GM23338 (cell line): ENCODE results near the gene NR2C1. TPM values are rescaled to one million over a fixed set of nuclear protein-coding genes. Genes with fewer than 3 reads are reported as not detected.

Source experiments
- ATAC-seq: fragments of 200-7000 bp; cut with Tn5 transposase; 3 replicates; pipeline ENCODE4 v1.9.1; 2020
- DNase-seq: peaks from one replicate; pipeline ENCODE4 v3.0.0-alpha.2; 2015; ENCODE audit warnings: low spot score
- H2AFZ ChIP-seq: fragments of 200-600 bp; sonication (generic); 2 replicates; pipeline ENCODE4 v1.8.0; 2016; ENCODE audit warnings: antibody characterized with exemption, mild to moderate bottlenecking, moderate library complexity
- H3F3A ChIP-seq: fragments of 200-600 bp; sonication (generic); replicated peaks from 2 replicates; pipeline ENCODE4 v1.8.0; 2017; ENCODE audit warnings: antibody characterized with exemption, mixed run types, low read depth
- H3K27ac ChIP-seq: fragments of 200-600 bp; sonication (generic); 2 replicates; pipeline ENCODE4 v1.6.1; 2016; ENCODE audit warnings: low read depth
- H3K27me3 ChIP-seq: fragments of 200-600 bp; sonication (generic); 2 replicates; pipeline ENCODE4 v1.8.0; 2016; ENCODE audit warnings: mild to moderate bottlenecking, mixed run types, moderate library complexity; ENCODE audit not compliant: insufficient read depth
- H3K36me3 ChIP-seq: fragments of 200-600 bp; sonication (generic); 2 replicates; pipeline ENCODE4 v1.8.0; 2016; ENCODE audit warnings: mild to moderate bottlenecking; ENCODE audit not compliant: insufficient read depth
- H3K4me1 ChIP-seq: fragments of 200-600 bp; sonication (generic); 2 replicates; pipeline ENCODE4 v1.8.0; 2016; ENCODE audit warnings: mild to moderate bottlenecking, moderate library complexity; ENCODE audit not compliant: insufficient read depth
- H3K4me2 ChIP-seq: fragments of 200-600 bp; sonication (generic); 2 replicates; pipeline ENCODE4 v1.7.1; 2017; ENCODE audit warnings: mixed run types
- H3K4me3 ChIP-seq: fragments of 200-600 bp; sonication (generic); 2 replicates; pipeline ENCODE4 v1.6.1; 2016; ENCODE audit warnings: mixed run types
- H3K79me2 ChIP-seq: fragments of 200-600 bp; sonication (generic); replicated peaks from 2 replicates; pipeline ENCODE4 v1.8.0; 2017; ENCODE audit warnings: mild to moderate bottlenecking; ENCODE audit not compliant: insufficient read depth
- H3K9me2 ChIP-seq: fragments of 200-600 bp; sonication (generic); 2 replicates; pipeline ENCODE4 v1.8.0; 2017; ENCODE audit not compliant: insufficient read depth
- H4K20me1 ChIP-seq: fragments of 200-600 bp; sonication (generic); replicated peaks from 2 replicates; pipeline ENCODE4 v1.8.0; 2017; ENCODE audit warnings: mild to moderate bottlenecking; ENCODE audit not compliant: insufficient read depth
- H3K27ac Mint-ChIP-seq: 2 replicates; pipeline ENCODE4 v1.8.0; 2020; ENCODE audit warnings: inconsistent platforms, mild to moderate bottlenecking, moderate library complexity, mixed read lengths
- H3K27me3 Mint-ChIP-seq: 3 replicates; pipeline ENCODE4 v1.8.0; 2022; ENCODE audit warnings: low read depth, mild to moderate bottlenecking, moderate library complexity, mixed read lengths, inconsistent platforms; ENCODE audit not compliant: insufficient read depth, poor library complexity
- H3K36me3 Mint-ChIP-seq: 3 replicates; pipeline ENCODE4 v1.8.0; 2021; ENCODE audit warnings: low read depth, mild to moderate bottlenecking, inconsistent platforms, moderate library complexity, mixed read lengths
- H3K4me1 Mint-ChIP-seq: 3 replicates; pipeline ENCODE4 v1.8.0; 2020; ENCODE audit warnings: mild to moderate bottlenecking, inconsistent platforms, mixed read lengths
- H3K4me3 Mint-ChIP-seq: 3 replicates; pipeline ENCODE4 v1.8.0; 2021; ENCODE audit warnings: moderate library complexity, mild to moderate bottlenecking, inconsistent platforms, mixed read lengths
- H3K9me3 Mint-ChIP-seq: 3 replicates; pipeline ENCODE4 v1.8.0; 2020; ENCODE audit warnings: moderate library complexity, mild to moderate bottlenecking, inconsistent platforms, mixed read lengths
- CREB1 ChIP-seq: fragments of 250-450 bp; sonication (Bioruptor Pico); IDR thresholded peaks from 2 replicates; pipeline ENCODE4 v1.5.0; 2020; ENCODE audit warnings: low read depth, mild to moderate bottlenecking, moderate library complexity
- CTCF ChIP-seq, 2 experiments: fragments of 200-600 bp in 1 of 2; sonication (generic) in 1 of 2; conservative IDR thresholded peaks; 2 replicates each; pipeline versions ENCODE4 v1.5.1 to v1.6.1; 2016 to 2017; ENCODE audit warnings: antibody characterized with exemption in 2 of 2, low read depth in 2 of 2, mild to moderate bottlenecking in 2 of 2, moderate library complexity in 1 of 2
- ETS1 ChIP-seq: IDR thresholded peaks from 2 replicates; pipeline ENCODE4 v1.6.1; 2016; ENCODE audit warnings: antibody characterized with exemption
- EZH2 ChIP-seq: fragments of 200-600 bp; sonication (generic); IDR thresholded peaks from one replicate; pipeline ENCODE4 v1.8.0; 2017; ENCODE audit warnings: antibody characterized with exemption, mild to moderate bottlenecking, low read depth; ENCODE audit not compliant: unreplicated experiment
- EZH2phosphoT487 ChIP-seq: fragments of 200-600 bp; sonication (generic); IDR thresholded peaks from one replicate; pipeline ENCODE4 v1.8.1; 2018; ENCODE audit warnings: antibody characterized with exemption; ENCODE audit not compliant: unreplicated experiment
- JUNB ChIP-seq: IDR thresholded peaks from one replicate; pipeline ENCODE4 v1.6.1; 2016; ENCODE audit warnings: antibody characterized with exemption; ENCODE audit not compliant: unreplicated experiment
- NANOG ChIP-seq: IDR thresholded peaks from 2 replicates; pipeline ENCODE4 v1.6.1; 2016; ENCODE audit warnings: antibody characterized with exemption, borderline replicate concordance
- POLR2AphosphoS5 ChIP-seq: IDR thresholded peaks from 2 replicates; pipeline ENCODE4 v1.6.1; 2016; ENCODE audit warnings: antibody characterized with exemption, low read depth
- REST ChIP-seq: IDR thresholded peaks from one replicate; pipeline ENCODE4 v1.6.1; 2018; ENCODE audit warnings: antibody characterized with exemption; ENCODE audit not compliant: unreplicated experiment
- STAT1 ChIP-seq: IDR thresholded peaks from one replicate; pipeline ENCODE4 v1.6.1; 2016; ENCODE audit warnings: antibody characterized with exemption; ENCODE audit not compliant: unreplicated experiment
- ZNF114 ChIP-seq: fragments of 250-450 bp; sonication (Bioruptor Pico); IDR thresholded peaks from 2 replicates; pipeline ENCODE4 v1.5.0; 2020; ENCODE audit warnings: mild to moderate bottlenecking, moderate library complexity
- ZNF331 ChIP-seq: fragments of 250-450 bp; sonication (Bioruptor Pico); IDR thresholded peaks from 2 replicates; pipeline ENCODE4 v1.5.0; 2020; ENCODE audit warnings: low read depth, mild to moderate bottlenecking, moderate library complexity
- ZNF462 ChIP-seq: fragments of 250-450 bp; sonication (Bioruptor Pico); IDR thresholded peaks from 2 replicates; pipeline ENCODE4 v1.5.0; 2020; ENCODE audit warnings: mild to moderate bottlenecking, moderate library complexity
- polyA plus RNA-seq: library from polyadenylated mRNA; unstranded; fragments of >200 nt; fragmentation: Nextera tagmentation; extraction: Ambion mirVana; gene quantifications from 2 replicates; pipeline ENCODE4 v1.2.1, GENCODE V29; 2016
- total RNA-seq: library from RNA; depleted of rRNA; stranded (reverse); fragments of >200 nt; shearing (Covaris generic); gene quantifications from 2 replicates; pipeline ENCODE4 v1.2.3, GENCODE V29; 2014

NR2C1 gene
- total and polyA plus RNA-seq, 2 experiments from 2014 or later: 41.1 to 45.3 TPM

- no peak overlapping the region for H3K27ac Mint-ChIP-seq
- peaks cover 3% of the 10 kb centered on the region for H3K27me3 Mint-ChIP-seq
- Histone ChIP-seq H3K27me3 (no peaks in the 10 kb centered on the region), H3K79me2 (no peaks in the 10 kb centered on the region), H4K20me1 (no peaks in the 10 kb centered on the region), H3K4me1 (peaks cover 29% of the 10 kb centered on the region), H3F3A (no peaks in the 10 kb centered on the region), H3K9me2 (no peaks in the 10 kb centered on the region), H3K4me2 (no peak overlapping the region), H3K4me3 (no peak overlapping the region), H3K36me3 (no peaks in the 10 kb centered on the region), H2AFZ (no peak overlapping the region), H3K27ac (no peak overlapping the region)
- no peak overlapping the region for H3K4me3 Mint-ChIP-seq
- TF ChIP-seq ETS1: no peak
- no peak for TF ChIP-seq NANOG
- TF ChIP-seq EZH2: no peak
- TF ChIP-seq ZNF114 (CRISPR knock-in tag): no peak
- no peak for TF ChIP-seq CTCF (conservative IDR thresholded peaks at IDR 0.05; ENCODE audit: low read depth in 2 of 2)
- TF ChIP-seq ZNF331 (CRISPR knock-in tag): no peak
- TF ChIP-seq ZNF462 (CRISPR knock-in tag): no peak
- no peak for TF ChIP-seq CREB1 (CRISPR knock-in tag)
- no peak for TF ChIP-seq POLR2AphosphoS5
- no peak for TF ChIP-seq REST
- no peak for TF ChIP-seq JUNB
- no peak for TF ChIP-seq STAT1
- TF ChIP-seq EZH2phosphoT487: no peak
- peak; percentile 33 for DNase-seq
- peaks cover 29% of the 10 kb centered on the region for H3K4me1 Mint-ChIP-seq
- H3K9me3 Mint-ChIP-seq: no peaks in the 10 kb centered on the region
- ATAC-seq: no peak
- peaks cover 12% of the 10 kb centered on the region; the same call in 2 of the 3 replicates for H3K36me3 Mint-ChIP-seq
These were observed 45.4 kb upstream of the NR2C1 start for GRCh38 chr12:95118788-95119179.
